ENCODE measurements around the gene CAST. TPM values are rescaled to one million over a fixed set of nuclear protein-coding genes. Genes with fewer than 3 reads are reported as not detected.

The CAST gene
- total RNA-seq, 2 experiments from 2014 or later: 155 to 162 TPM

GRCh38 chr5:96660971-96661854 lies 963 bp upstream of the CAST start:
- intact Hi-C loops (cut with micrococcal nuclease): loop anchor here (1.0 to 5.0 kb wide), 8 partner anchors 216 to 1109 kb away; partner anchors contain the start of genes ERAP2, RIOK2 and SKIC3
- CTCF ChIA-PET: interaction anchor here (1.4 to 2.2 kb wide), 4 partner anchors 9 to 316 kb away, joined by 3 to 6 read pairs (median 4); no protein-coding TSS in a partner anchor
- peaks cover 46% of the 10 kb centered on the region for H3K4me1 Mint-ChIP-seq (ENCODE audit: low read depth)
- H3K27me3 Mint-ChIP-seq: peaks cover 23% of the 10 kb centered on the region
- POLR2A ChIA-PET: interaction anchor here (0.5 to 2.7 kb wide), 7 partner anchors 10 to 792 kb away, joined by 3 to 21 read pairs (median 7); partner anchors contain the start of gene ERAP1
- peak overlapping the region; percentile 99 for H3K4me3 Mint-ChIP-seq
- peak overlapping the region; percentile 95 for H3K27ac Mint-ChIP-seq
- no peaks in the 10 kb centered on the region for H3K9me3 Mint-ChIP-seq
- peaks cover 4% of the 10 kb centered on the region for H3K36me3 Mint-ChIP-seq
- peak; percentile 62 for DNase-seq

- Mint-ChIP-seq H3K27me3 (peaks cover 14% of the 10 kb centered on the region), H3K36me3 (peaks cover 4% of the 10 kb centered on the region), H3K4me3 (peak overlapping the region; percentile 99), H3K27ac (peak overlapping the region; percentile 98), H3K4me1 (ENCODE audit: low read depth) (peaks cover 45% of the 10 kb centered on the region), H3K9me3 (no peaks in the 10 kb centered on the region)
- intact Hi-C loops (cut with micrococcal nuclease): loop anchor here (1.0 to 5.0 kb wide), 12 partner anchors 20 to 1111 kb away; partner anchors contain the start of genes ERAP2, RFESD and SKIC3
- POLR2A ChIA-PET: interaction anchor here (0.5 to 2.7 kb wide), 9 partner anchors 8 to 210 kb away, joined by 3 to 21 read pairs (median 5); partner anchors contain the start of gene ERAP1
- CTCF ChIA-PET: interaction anchor here (1.0 to 2.2 kb wide), 3 partner anchors 8 to 48 kb away, joined by 3 to 6 read pairs (median 4); no protein-coding TSS in a partner anchor
- DNase-seq: peak; percentile 94
These were observed 746 bp downstream of the CAST start for GRCh38 chr5:96662725-96663518.

GRCh38 chr5:96663608-96664007 lies 1.4 kb downstream of the CAST start:
- POLR2A ChIA-PET: interaction anchor here (1.0 to 2.7 kb wide), 2 partner anchors 39 to 144 kb away, joined by 3 to 21 read pairs; partner anchors contain the start of gene ERAP1
- Mint-ChIP-seq H3K36me3 (peaks cover 4% of the 10 kb centered on the region), H3K9me3 (no peaks in the 10 kb centered on the region), H3K4me3 (peak overlapping the region; percentile 99), H3K4me1 (ENCODE audit: low read depth) (peaks cover 50% of the 10 kb centered on the region), H3K27me3 (peaks cover 9% of the 10 kb centered on the region), H3K27ac (no peak overlapping the region)
- CTCF ChIA-PET: interaction anchor here (0.9 kb wide), 1 partner anchor 51 kb away, joined by 3 read pairs; no protein-coding TSS in a partner anchor
- no peak for DNase-seq
- intact Hi-C loops (cut with micrococcal nuclease): loop anchor here (2.0 to 5.0 kb wide), 9 partner anchors 19 to 1111 kb away; partner anchors contain the start of genes ERAP2, RFESD and SKIC3

GRCh38 chr5:96664669-96665068 lies 2.5 kb downstream of the CAST start:
- POLR2A ChIA-PET: no interaction called here
- DNase-seq: no peak

GRCh38 chr5:96668725-96669124 lies 6.5 kb downstream of the CAST start:
- no peaks in the 10 kb centered on the region for H3K9me3 Mint-ChIP-seq
- no peak overlapping the region for H3K27ac Mint-ChIP-seq
- intact Hi-C loops (cut with micrococcal nuclease): no loop called here
- CTCF ChIA-PET: interaction anchor here (1.0 kb wide), 1 partner anchor 12 kb away, joined by 3 read pairs; no protein-coding TSS in a partner anchor
- no peak overlapping the region for H3K4me3 Mint-ChIP-seq
- POLR2A ChIA-PET: no interaction called here
- H3K4me1 Mint-ChIP-seq (ENCODE audit: low read depth): peaks cover 59% of the 10 kb centered on the region
- no peaks in the 10 kb centered on the region for H3K27me3 Mint-ChIP-seq
- peaks cover 9% of the 10 kb centered on the region for H3K36me3 Mint-ChIP-seq
- no peak for DNase-seq

More at GRCh38 chr5:96664669-96665068, 2.5 kb downstream of the CAST start:
- CTCF ChIA-PET: interaction anchor here (0.6 kb wide), 1 partner anchor 357 kb away, joined by 6 read pairs; no protein-coding TSS in a partner anchor
- Mint-ChIP-seq H3K4me3 (no peak overlapping the region), H3K4me1 (ENCODE audit: low read depth) (peaks cover 55% of the 10 kb centered on the region), H3K27ac (no peak overlapping the region), H3K36me3 (peaks cover 4% of the 10 kb centered on the region), H3K27me3 (peaks cover 3% of the 10 kb centered on the region), H3K9me3 (no peaks in the 10 kb centered on the region)
- intact Hi-C loops (cut with micrococcal nuclease): loop anchor here (5.0 kb wide), 5 partner anchors 213 to 1112 kb away; partner anchors contain the start of genes ERAP2 and SKIC3

- no peak for DNase-seq
- intact Hi-C loops (cut with micrococcal nuclease): no loop called here
- no peaks in the 10 kb centered on the region for H3K27me3 Mint-ChIP-seq
- peaks cover 9% of the 10 kb centered on the region for H3K36me3 Mint-ChIP-seq
- POLR2A ChIA-PET: no interaction called here
- no peak overlapping the region for H3K4me3 Mint-ChIP-seq
- CTCF ChIA-PET: interaction anchor here (0.9 to 1.2 kb wide), 2 partner anchors 18 to 67 kb away, joined by 3 read pairs; no protein-coding TSS in a partner anchor
- H3K9me3 Mint-ChIP-seq: no peaks in the 10 kb centered on the region
- H3K4me1 Mint-ChIP-seq (ENCODE audit: low read depth): peaks cover 50% of the 10 kb centered on the region
- no peak overlapping the region for H3K27ac Mint-ChIP-seq
These were observed 7.7 kb downstream of the CAST start for GRCh38 chr5:96669909-96670308.

GRCh38 chr5:96671441-96671840 lies 9.3 kb downstream of the CAST start:
- POLR2A ChIA-PET: interaction anchor here (1.6 kb wide), 1 partner anchor 10 kb away, joined by 5 read pairs; the partner anchor contains the start of gene CAST
- Mint-ChIP-seq H3K27ac (no peak overlapping the region), H3K4me1 (ENCODE audit: low read depth) (peaks cover 46% of the 10 kb centered on the region), H3K9me3 (no peaks in the 10 kb centered on the region), H3K4me3 (no peak overlapping the region), H3K27me3 (no peaks in the 10 kb centered on the region), H3K36me3 (peaks cover 10% of the 10 kb centered on the region)
- CTCF ChIA-PET: interaction anchor here (1.4 to 3.5 kb wide), 2 partner anchors 16 to 30 kb away, joined by 4 to 15 read pairs; no protein-coding TSS in a partner anchor
- intact Hi-C loops (cut with micrococcal nuclease): no loop called here
- no peak for DNase-seq

- Mint-ChIP-seq H3K4me1 (ENCODE audit: low read depth) (peaks cover 38% of the 10 kb centered on the region), H3K27me3 (no peaks in the 10 kb centered on the region)
- POLR2A ChIA-PET: no interaction called here
These were observed 11.0 kb downstream of the CAST start for GRCh38 chr5:96673127-96673526.

GRCh38 chr5:96675882-96676281 lies 13.7 kb downstream of the CAST start:
- Mint-ChIP-seq H3K36me3 (peaks cover 16% of the 10 kb centered on the region), H3K4me1 (ENCODE audit: low read depth) (peaks cover 31% of the 10 kb centered on the region), H3K9me3 (no peaks in the 10 kb centered on the region), H3K27ac (no peak overlapping the region), H3K27me3 (no peaks in the 10 kb centered on the region), H3K4me3 (no peak overlapping the region)
- intact Hi-C loops (cut with micrococcal nuclease): no loop called here
- DNase-seq: no peak
- ChIA-PET POLR2A (no interaction called here), CTCF (no interaction called here)

More at GRCh38 chr5:96673127-96673526, 11.0 kb downstream of the CAST start:
- Mint-ChIP-seq H3K36me3 (peaks cover 10% of the 10 kb centered on the region), H3K27ac (no peak overlapping the region), H3K4me3 (no peak overlapping the region), H3K9me3 (no peaks in the 10 kb centered on the region)
- intact Hi-C loops (cut with micrococcal nuclease): no loop called here
- CTCF ChIA-PET: interaction anchor here (3.5 kb wide), 1 partner anchor 14 kb away, joined by 15 read pairs; no protein-coding TSS in a partner anchor
- no peak for DNase-seq

GRCh38 chr5:96677496-96677895 lies 15.3 kb downstream of the CAST start:
- ChIA-PET CTCF (no interaction called here), POLR2A (no interaction called here)
- H3K9me3 Mint-ChIP-seq: no peaks in the 10 kb centered on the region
- H3K36me3 Mint-ChIP-seq: peaks cover 7% of the 10 kb centered on the region
- no peak overlapping the region for H3K27ac Mint-ChIP-seq
- H3K4me1 Mint-ChIP-seq (ENCODE audit: low read depth): peaks cover 29% of the 10 kb centered on the region
- no peak overlapping the region for H3K4me3 Mint-ChIP-seq
- DNase-seq: no peak
- intact Hi-C loops (cut with micrococcal nuclease): no loop called here
- H3K27me3 Mint-ChIP-seq: no peaks in the 10 kb centered on the region

GRCh38 chr5:96679293-96679692 lies 17.1 kb downstream of the CAST start:
- Mint-ChIP-seq H3K36me3 (peaks cover 7% of the 10 kb centered on the region), H3K27me3 (no peaks in the 10 kb centered on the region), H3K4me3 (no peak overlapping the region), H3K27ac (no peak overlapping the region), H3K4me1 (ENCODE audit: low read depth) (peaks cover 37% of the 10 kb centered on the region), H3K9me3 (no peaks in the 10 kb centered on the region)
- DNase-seq: no peak
- CTCF ChIA-PET: interaction anchor here (0.6 kb wide), 1 partner anchor 898 kb away, joined by 3 read pairs; no protein-coding TSS in a partner anchor
- intact Hi-C loops (cut with micrococcal nuclease): no loop called here
- POLR2A ChIA-PET: interaction anchor here (0.7 kb wide), 1 partner anchor 564 kb away, joined by 4 read pairs; no protein-coding TSS in a partner anchor
